ENCODE data around the gene TPRN. TPM values are rescaled to one million over a fixed set of nuclear protein-coding genes. Genes with fewer than 3 reads are reported as not detected.

TPRN gene
- total and polyA plus RNA-seq, 4 donors: 4.3 to 10.8 (median 5.7) TPM

- Histone ChIP-seq H3K27me3 (ENCODE audit: control insufficient read depth in 1 of 2, insufficient read depth in 2 of 2, low read length in 1 of 2) (no peaks in the 10 kb centered on the region), H3K4me3 (ENCODE audit: low read length in 2 of 2) (no peak overlapping the region), H3K9me3 (ENCODE audit: control insufficient read depth, low read length) (no peaks in the 10 kb centered on the region), H3K27ac (ENCODE audit: low read depth in 1 of 2, low read length in 2 of 2) (no peak overlapping the region), H3K36me3 (ENCODE audit: control insufficient read depth in 1 of 2, insufficient read depth in 2 of 2, low read length in 1 of 2) (peaks cover 0 to 4% of the 10 kb centered on the region in 2 donors), H3K4me1 (ENCODE audit: control insufficient read depth in 1 of 2, insufficient read depth in 2 of 2, low read length in 2 of 2) (no peaks in the 10 kb centered on the region)
- WGBS, 2 donors: 91% methylated on average over 18 to 19 of the region's 19 CpGs
- intact Hi-C loops (cut with DNase I): no loop called here
- DNase-seq: no peak
- ATAC-seq (ENCODE audit: low FRiP score): no peak
Observed at GRCh38 chr9:137178939-137179630, 21.5 kb downstream of the TPRN start.

- ATAC-seq (ENCODE audit: low FRiP score) (no peak), DNase-seq (no peak)
- no peaks in the 10 kb centered on the region for H3K27me3 ChIP-seq (ENCODE audit: control insufficient read depth in 1 of 2, insufficient read depth in 2 of 2, low read length in 1 of 2)
- no peaks in the 10 kb centered on the region for H3K4me1 ChIP-seq (ENCODE audit: control insufficient read depth in 1 of 2, insufficient read depth in 2 of 2, low read length in 2 of 2)
- no peak overlapping the region for H3K27ac ChIP-seq (ENCODE audit: low read depth in 1 of 2, low read length in 2 of 2)
- intact Hi-C loops (cut with DNase I): no loop called here
- H3K4me3 ChIP-seq (ENCODE audit: low read length in 2 of 2): no peak overlapping the region
- H3K36me3 ChIP-seq (ENCODE audit: control insufficient read depth in 1 of 2, insufficient read depth in 2 of 2, low read length in 1 of 2): peaks cover 0 to 4% of the 10 kb centered on the region in 2 donors
- WGBS, 2 donors: 87 to 88% methylated on average over 23 of the region's 23 CpGs
- H3K9me3 ChIP-seq (ENCODE audit: control insufficient read depth, low read length): no peaks in the 10 kb centered on the region
Observed at GRCh38 chr9:137178201-137178938, 22.2 kb downstream of the TPRN start.

DNA sequence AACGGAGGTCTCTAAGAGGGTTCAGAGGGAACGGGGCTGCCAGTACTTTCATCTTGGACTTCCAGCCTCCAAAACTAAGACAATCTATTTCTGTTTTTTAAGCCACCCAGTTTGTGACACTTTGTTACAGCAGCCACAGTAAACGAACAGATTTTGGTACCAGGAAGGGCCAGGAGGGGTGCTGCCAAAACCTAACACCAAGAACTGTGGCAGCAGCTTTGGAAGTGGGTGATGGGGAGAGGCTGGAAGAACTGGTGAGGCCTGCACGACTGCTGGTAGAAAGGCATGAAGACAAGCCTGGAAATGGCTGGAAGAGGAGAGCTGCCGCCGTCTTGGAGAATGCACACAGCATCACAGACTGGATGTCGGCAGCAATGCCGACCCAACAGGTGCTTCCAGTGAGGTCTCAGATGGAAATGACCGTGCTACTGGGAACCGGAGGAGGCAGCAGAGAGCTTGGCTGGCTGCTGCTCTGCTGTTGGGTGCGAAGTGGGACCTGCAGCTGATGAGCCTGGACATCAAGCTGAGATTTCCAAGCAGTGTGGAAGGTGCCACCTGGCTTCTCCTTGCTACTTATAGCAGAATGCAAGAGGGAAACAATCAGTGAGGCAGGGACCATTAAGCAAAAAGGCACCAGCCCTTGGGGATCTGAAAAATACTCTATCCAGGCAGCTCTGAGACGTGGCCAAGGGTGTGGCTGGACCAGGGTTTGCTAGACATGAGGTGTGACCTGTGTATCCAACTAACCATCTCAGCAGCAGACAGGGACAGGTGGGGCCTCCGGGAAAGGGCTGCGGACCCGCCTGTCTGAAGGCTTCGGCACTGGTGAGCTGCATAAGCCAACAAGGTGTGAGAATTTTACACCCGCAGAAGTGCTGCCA lies 24.0 kb downstream of the TPRN start:
- intact Hi-C loops (cut with DNase I): no loop called here
- ATAC-seq (ENCODE audit: low FRiP score): no peak
- H3K4me1 ChIP-seq (ENCODE audit: control insufficient read depth in 1 of 2, insufficient read depth in 2 of 2, low read length in 2 of 2): no peaks in the 10 kb centered on the region
- DNase-seq: no peak
- H3K4me3 ChIP-seq (ENCODE audit: low read length in 2 of 2): no peak overlapping the region
- H3K27ac ChIP-seq (ENCODE audit: low read depth in 1 of 2, low read length in 2 of 2): no peak overlapping the region
- H3K27me3 ChIP-seq (ENCODE audit: control insufficient read depth in 1 of 2, insufficient read depth in 2 of 2, low read length in 1 of 2): no peaks in the 10 kb centered on the region
- 54 to 58% methylated on average over 17 of the region's 17 CpGs for WGBS, 2 donors
- H3K9me3 ChIP-seq (ENCODE audit: control insufficient read depth, low read length): no peaks in the 10 kb centered on the region
- peaks cover 0 to 2% of the 10 kb centered on the region in 2 donors for H3K36me3 ChIP-seq (ENCODE audit: control insufficient read depth in 1 of 2, insufficient read depth in 2 of 2, low read length in 1 of 2)

DNA sequence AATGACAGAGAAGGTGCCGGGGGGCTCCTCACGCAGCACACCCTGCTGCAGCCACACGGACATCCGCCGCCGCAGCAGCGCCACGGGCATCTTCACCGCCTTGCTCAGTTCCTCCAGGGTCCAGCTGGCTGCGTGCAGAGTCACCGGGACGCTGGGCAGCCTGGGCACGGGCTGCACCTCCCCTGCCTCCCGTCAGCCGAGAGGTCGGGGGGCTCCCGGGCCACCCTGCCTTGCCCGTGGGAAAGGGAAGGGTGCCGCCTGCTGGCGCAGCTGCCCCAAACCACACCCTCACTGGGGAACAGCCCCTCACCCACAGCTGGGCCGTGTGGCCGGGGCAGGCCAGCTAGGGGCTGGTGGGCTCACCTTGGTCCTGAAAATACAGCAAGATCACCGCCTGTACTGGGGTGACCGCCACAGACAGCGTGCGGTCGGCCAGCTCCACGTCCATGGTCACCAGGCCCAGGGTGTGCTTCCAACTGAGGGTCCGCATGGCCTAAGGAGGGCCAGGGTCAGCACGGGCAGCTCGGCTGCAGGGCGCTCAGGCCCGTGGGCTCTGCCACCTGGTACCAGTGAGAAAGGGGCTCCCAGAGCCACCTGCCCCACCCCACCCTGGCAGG lies 25.1 kb downstream of the TPRN start:
- intact Hi-C loops (cut with DNase I): no loop called here
- ATAC-seq (ENCODE audit: low FRiP score): peak; percentile 3
- no peaks in the 10 kb centered on the region for H3K27me3 ChIP-seq (ENCODE audit: control insufficient read depth in 1 of 2, insufficient read depth in 2 of 2, low read length in 1 of 2)
- no peaks in the 10 kb centered on the region for H3K36me3 ChIP-seq (ENCODE audit: control insufficient read depth in 1 of 2, insufficient read depth in 2 of 2, low read length in 1 of 2)
- no peak overlapping the region for H3K4me3 ChIP-seq (ENCODE audit: low read length in 2 of 2)
- H3K4me1 ChIP-seq (ENCODE audit: control insufficient read depth in 1 of 2, insufficient read depth in 2 of 2, low read length in 2 of 2): no peaks in the 10 kb centered on the region
- no peaks in the 10 kb centered on the region for H3K9me3 ChIP-seq (ENCODE audit: control insufficient read depth, low read length)
- H3K27ac ChIP-seq (ENCODE audit: low read depth in 1 of 2, low read length in 2 of 2): no peak overlapping the region
- DNase-seq: no peak
- WGBS, 2 donors: 34 to 37% methylated on average over 32 to 33 of the region's 33 CpGs

DNA sequence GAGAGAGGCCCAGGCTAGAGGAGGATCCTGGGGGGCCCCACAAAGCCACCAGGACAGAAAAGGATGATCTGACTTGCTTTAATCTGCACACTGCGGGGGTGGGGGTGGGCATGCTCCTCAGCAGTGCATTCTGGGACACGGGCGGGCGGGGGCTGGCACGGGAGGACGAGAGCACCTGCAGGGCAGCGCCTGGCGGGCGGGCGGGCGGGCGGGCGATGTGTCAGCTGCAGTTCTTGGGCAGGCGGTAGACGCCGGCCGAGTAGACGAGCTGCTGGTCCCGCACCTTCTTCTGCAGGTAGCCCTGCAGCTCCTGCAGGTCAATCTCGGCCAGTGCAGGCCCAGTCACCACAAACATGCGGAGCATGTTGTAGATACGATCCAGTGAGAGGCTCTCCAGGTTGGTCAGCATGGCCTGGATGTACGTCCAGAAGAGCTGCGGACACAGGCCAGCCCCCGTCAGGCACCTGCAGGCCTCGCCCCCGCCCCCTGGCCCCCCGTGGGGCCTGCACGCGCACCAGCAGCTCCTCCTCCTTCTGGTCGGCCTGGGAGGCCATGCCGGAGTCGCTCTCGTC lies 25.7 kb downstream of the TPRN start:
- intact Hi-C loops (cut with DNase I): no loop called here
- ATAC-seq (ENCODE audit: low FRiP score): no peak
- WGBS, 2 donors: 45 to 52% methylated on average over 34 of the region's 34 CpGs

DNA sequence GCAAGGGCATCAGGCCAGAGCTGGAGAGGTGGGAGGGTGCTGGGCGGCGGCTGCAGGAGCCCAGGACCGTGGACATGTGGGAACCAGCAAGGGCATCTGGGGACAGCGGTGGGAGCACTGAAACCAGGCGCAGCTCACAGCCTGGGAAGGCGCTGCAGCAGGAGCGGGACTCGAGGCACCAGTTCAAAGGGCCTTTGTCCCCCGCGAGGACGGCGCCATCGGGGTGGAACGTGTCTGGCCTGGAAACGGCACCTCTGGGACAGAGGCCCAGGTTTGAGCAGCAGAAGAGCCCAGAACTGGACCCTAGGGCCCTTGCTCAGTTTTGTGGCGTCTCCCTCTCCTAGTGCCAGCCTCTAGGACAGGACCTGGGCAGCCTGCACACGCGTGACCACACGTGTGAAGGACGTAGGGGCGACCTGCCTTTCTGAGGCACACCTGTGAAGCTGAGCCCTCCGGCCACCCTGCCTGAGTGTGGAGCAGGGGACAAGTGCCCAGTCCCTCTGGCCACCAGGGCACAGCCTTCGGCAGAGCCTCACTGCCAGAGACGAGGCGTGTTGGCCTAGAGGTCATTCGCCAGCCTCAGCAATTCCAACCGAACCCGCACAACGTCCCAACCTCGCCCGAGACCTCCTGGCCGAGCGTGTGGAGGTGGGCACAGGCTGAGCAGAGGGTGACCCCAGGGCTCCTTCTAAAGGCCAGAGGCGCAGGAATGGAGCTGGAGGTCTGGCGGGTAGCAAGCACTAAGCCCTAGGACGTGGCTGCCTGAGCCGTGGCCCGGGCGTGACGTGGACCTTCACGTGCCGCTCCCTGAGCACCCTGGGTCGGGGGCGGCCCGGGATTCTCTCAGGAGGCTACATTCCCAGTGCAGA lies 26.5 kb downstream of the TPRN start:
- Histone ChIP-seq H3K4me3 (ENCODE audit: low read length in 2 of 2) (no peak overlapping the region), H3K4me1 (ENCODE audit: control insufficient read depth in 1 of 2, insufficient read depth in 2 of 2, low read length in 2 of 2) (no peaks in the 10 kb centered on the region), H3K27ac (ENCODE audit: low read depth in 1 of 2, low read length in 2 of 2) (no peak overlapping the region), H3K27me3 (ENCODE audit: control insufficient read depth in 1 of 2, insufficient read depth in 2 of 2, low read length in 1 of 2) (no peaks in the 10 kb centered on the region), H3K36me3 (ENCODE audit: control insufficient read depth in 1 of 2, insufficient read depth in 2 of 2, low read length in 1 of 2) (no peaks in the 10 kb centered on the region), H3K9me3 (ENCODE audit: control insufficient read depth, low read length) (no peaks in the 10 kb centered on the region)
- intact Hi-C loops (cut with DNase I): no loop called here
- WGBS, 2 donors: 84 to 87% methylated on average over 45 of the region's 45 CpGs
- ATAC-seq (ENCODE audit: low FRiP score) (no peak), DNase-seq (no peak)

More for the DNA sequence above, 25.7 kb downstream of the TPRN start:
- Histone ChIP-seq H3K4me1 (ENCODE audit: control insufficient read depth in 1 of 2, insufficient read depth in 2 of 2, low read length in 2 of 2) (no peaks in the 10 kb centered on the region), H3K27me3 (ENCODE audit: control insufficient read depth in 1 of 2, insufficient read depth in 2 of 2, low read length in 1 of 2) (no peaks in the 10 kb centered on the region), H3K9me3 (ENCODE audit: control insufficient read depth, low read length) (no peaks in the 10 kb centered on the region), H3K36me3 (ENCODE audit: control insufficient read depth in 1 of 2, insufficient read depth in 2 of 2, low read length in 1 of 2) (no peaks in the 10 kb centered on the region), H3K4me3 (ENCODE audit: low read length in 2 of 2) (no peak overlapping the region), H3K27ac (ENCODE audit: low read depth in 1 of 2, low read length in 2 of 2) (no peak overlapping the region)
- no peak for DNase-seq

GRCh38 chr9:137172901-137173795 lies 27.4 kb downstream of the TPRN start:
- WGBS, 2 donors: 69 to 75% methylated on average over 21 of the region's 21 CpGs
- Histone ChIP-seq H3K36me3 (ENCODE audit: control insufficient read depth in 1 of 2, insufficient read depth in 2 of 2, low read length in 1 of 2) (no peaks in the 10 kb centered on the region), H3K27me3 (ENCODE audit: control insufficient read depth in 1 of 2, insufficient read depth in 2 of 2, low read length in 1 of 2) (no peaks in the 10 kb centered on the region), H3K4me3 (ENCODE audit: low read length in 2 of 2) (no peak overlapping the region), H3K27ac (ENCODE audit: low read depth in 1 of 2, low read length in 2 of 2) (no peak overlapping the region), H3K9me3 (ENCODE audit: control insufficient read depth, low read length) (no peaks in the 10 kb centered on the region), H3K4me1 (ENCODE audit: control insufficient read depth in 1 of 2, insufficient read depth in 2 of 2, low read length in 2 of 2) (no peaks in the 10 kb centered on the region)
- ATAC-seq (ENCODE audit: low FRiP score): no peak
- intact Hi-C loops (cut with DNase I): no loop called here
- DNase-seq: no peak
